Pancreas (tissue), 10 donors: Measurements from ENCODE around the gene SLC12A8. TPM values are rescaled to one million over a fixed set of nuclear protein-coding genes. Genes with fewer than 3 reads are reported as not detected.

Source experiments
- ATAC-seq, 4 donors: fragments of 200-7000 bp; cut with Tn5 transposase; one replicate each; pipeline versions ENCODE4 v1.8.0 to v1.9.1; 2020; ENCODE audit warnings: mild to moderate bottlenecking in 4 of 4, moderate library complexity in 4 of 4
- DNase-seq, 6 donors: peaks; one replicate each; pipeline ENCODE4 v3.0.0-alpha.2; 2020
- FAIRE-seq: peaks from 2 replicates; lab custom pipeline; 2012; peaks lifted over from hg19 to GRCh38; lab: Jason Lieb, UNC
- H3K27ac ChIP-seq, 4 donors: fragments of 200-600 bp; sonication (generic); 1 replicate in 3 of 4; 2 replicates in 1 of 4; pipeline versions ENCODE4 v1.5.0 to v1.8.0; 2020
- H3K27me3 ChIP-seq, 4 donors: fragments of 200-600 bp; one replicate each; pipeline ENCODE4 v1.8.0; 2021
- H3K36me3 ChIP-seq, 3 donors: fragments of 200-600 bp; sonication (generic) in 1 of 3; one replicate each; pipeline versions ENCODE4 v1.5.0 to v1.8.0; 2020 to 2021
- H3K4me1 ChIP-seq, 3 donors: fragments of 200-600 bp; one replicate each; pipeline ENCODE4 v1.8.0; 2021
- H3K4me3 ChIP-seq, 4 donors: fragments of 200-600 bp; sonication (generic) in 2 of 4; one replicate each; pipeline versions ENCODE4 v1.5.0 to v1.8.0; 2020 to 2021
- H3K9me3 ChIP-seq, 4 donors: fragments of 200-600 bp; one replicate each; pipeline ENCODE4 v1.8.0; 2021
- whole genome bisulfite sequencing, 2 donors: extraction: QIAGEN DNeasy Blood & Tissue Kit; methylation state at CpG; one replicate each; pipeline ENCODE4 v1.1.7; 2013; 5-methylcytosine and 5-hydroxymethylcytosine counted together
- intact Hi-C, 3 donors: fragments of 100-400 bp; cut with DNase I; formaldehyde crosslinking; loops; one replicate each; pipeline versions ENCODE4 v1.11.1 to v1.14.2; 2022
- polyA plus RNA-seq, 2 donors: library from polyadenylated mRNA; stranded (reverse); fragments of 200-250 nt; gene quantifications; one replicate each; pipeline ENCODE4 v1.2.3, GENCODE V29; 2013
- total RNA-seq, 6 donors: library from RNA; stranded (reverse); fragmentation: NEBNext Ultra II Directional in 4 of 6; extraction: Animal tissue kit (Norgen Biotek cat#: 25700) in 4 of 6; gene quantifications; one replicate each; pipeline versions ENCODE4 v1.2.1 to v1.2.4, GENCODE V29; 2021 to 2023
- TF ChIP-seq, protein P1 (sequence below), 4 donors: fragments of 200-600 bp; sonication (generic) in 3 of 4; IDR thresholded peaks; one replicate each; pipeline versions ENCODE4 v1.5.0 to v1.8.0; 2021; ENCODE audit warnings: antibody characterized with exemption in 4 of 4
- donor health status: healthy with polysubstance abuse.
- donor health status: DM: no; HTN: no; CAD: no; lungs with moderate emphysema.
- donor health status: DM: no; HTN: no; CAD: no.
- donor health status: control.
- donor health status: control.
- donor health status: Bipolar disorder and iron deficiency.
- donor health status: DM: yes; HTN: yes; CAD: no.
- donor health status: DM: no; HTN: no; CAD: no.
- donor health status: DM: no; HTN: no; CAD: no.
- donor health status: DM: yes; HTN: yes; CAD: no.

The SLC12A8 gene
- total and polyA plus RNA-seq, 8 donors: 6.6 to 16.2 (median 12.5) TPM

DNA sequence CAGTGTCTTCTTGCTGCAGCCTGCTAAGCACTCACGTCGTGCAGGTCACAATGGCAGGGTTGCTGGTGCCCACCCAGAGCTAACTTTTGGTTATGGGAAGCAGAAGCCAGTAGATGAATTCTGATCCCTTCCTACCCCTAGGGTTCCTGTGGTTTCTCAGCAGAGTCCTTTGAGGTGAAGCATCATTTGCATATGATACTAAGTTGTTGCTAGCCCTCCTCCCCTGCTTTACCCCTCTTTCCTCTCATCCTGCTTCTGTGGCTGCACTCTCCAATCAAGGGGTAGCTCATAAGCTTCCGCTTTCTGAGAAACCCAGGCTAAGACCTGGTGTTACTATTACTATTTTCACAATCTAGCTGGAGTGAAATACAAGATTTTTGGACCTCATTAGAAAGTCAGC is 134.7 kb downstream of the SLC12A8 start:
- no peak for ATAC-seq
- no peak for FAIRE-seq
- Histone ChIP-seq H3K36me3 (no peaks in the 10 kb centered on the region), H3K27ac (no peak overlapping the region), H3K4me3 (no peak overlapping the region), H3K4me1 (no peaks in the 10 kb centered on the region), H3K9me3 (no peaks in the 10 kb centered on the region), H3K27me3 (no peaks in the 10 kb centered on the region)
- 92 to 98% methylated on average over 3 of the region's 3 CpGs for WGBS, 2 donors
- intact Hi-C loops: no loop called here
- TF ChIP-seq, protein P1, sequence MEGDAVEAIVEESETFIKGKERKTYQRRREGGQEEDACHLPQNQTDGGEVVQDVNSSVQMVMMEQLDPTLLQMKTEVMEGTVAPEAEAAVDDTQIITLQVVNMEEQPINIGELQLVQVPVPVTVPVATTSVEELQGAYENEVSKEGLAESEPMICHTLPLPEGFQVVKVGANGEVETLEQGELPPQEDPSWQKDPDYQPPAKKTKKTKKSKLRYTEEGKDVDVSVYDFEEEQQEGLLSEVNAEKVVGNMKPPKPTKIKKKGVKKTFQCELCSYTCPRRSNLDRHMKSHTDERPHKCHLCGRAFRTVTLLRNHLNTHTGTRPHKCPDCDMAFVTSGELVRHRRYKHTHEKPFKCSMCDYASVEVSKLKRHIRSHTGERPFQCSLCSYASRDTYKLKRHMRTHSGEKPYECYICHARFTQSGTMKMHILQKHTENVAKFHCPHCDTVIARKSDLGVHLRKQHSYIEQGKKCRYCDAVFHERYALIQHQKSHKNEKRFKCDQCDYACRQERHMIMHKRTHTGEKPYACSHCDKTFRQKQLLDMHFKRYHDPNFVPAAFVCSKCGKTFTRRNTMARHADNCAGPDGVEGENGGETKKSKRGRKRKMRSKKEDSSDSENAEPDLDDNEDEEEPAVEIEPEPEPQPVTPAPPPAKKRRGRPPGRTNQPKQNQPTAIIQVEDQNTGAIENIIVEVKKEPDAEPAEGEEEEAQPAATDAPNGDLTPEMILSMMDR (IDR thresholded peaks at IDR 0.05): no peak
- no peak for DNase-seq

DNA sequence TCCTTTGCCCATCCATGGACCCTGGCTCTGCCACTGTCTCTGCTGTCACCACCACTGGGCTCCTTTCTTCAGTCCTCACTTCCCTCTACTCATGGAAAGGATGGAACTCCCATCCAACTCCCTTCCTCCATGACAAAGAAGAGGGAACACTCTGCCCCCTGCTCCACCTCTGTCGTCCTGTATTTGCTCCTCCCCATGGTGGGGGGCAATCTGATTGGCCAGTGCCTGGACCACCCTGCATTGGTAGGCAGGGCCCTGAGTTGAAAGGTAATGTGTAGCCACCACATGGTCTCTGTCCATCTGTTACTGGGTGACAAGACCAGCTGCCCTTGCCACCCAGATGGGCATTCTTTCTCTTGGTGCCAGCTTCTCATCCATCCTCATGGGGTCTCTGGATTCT is 136.1 kb downstream of the SLC12A8 start:
- no peaks in the 10 kb centered on the region for H3K36me3 ChIP-seq
- TF ChIP-seq, protein P1 (IDR thresholded peaks at IDR 0.05): no peak
- ATAC-seq (no peak), DNase-seq (no peak), FAIRE-seq (no peak)
- intact Hi-C loops: no loop called here
- H3K27ac ChIP-seq: no peak overlapping the region
- H3K4me1 ChIP-seq: no peaks in the 10 kb centered on the region
- no peaks in the 10 kb centered on the region for H3K9me3 ChIP-seq
- H3K27me3 ChIP-seq: no peaks in the 10 kb centered on the region
- H3K4me3 ChIP-seq: no peak overlapping the region
- whole genome bisulfite sequencing, 2 donors: 82 to 86% methylated on average over 1 of the region's 1 CpG

DNA sequence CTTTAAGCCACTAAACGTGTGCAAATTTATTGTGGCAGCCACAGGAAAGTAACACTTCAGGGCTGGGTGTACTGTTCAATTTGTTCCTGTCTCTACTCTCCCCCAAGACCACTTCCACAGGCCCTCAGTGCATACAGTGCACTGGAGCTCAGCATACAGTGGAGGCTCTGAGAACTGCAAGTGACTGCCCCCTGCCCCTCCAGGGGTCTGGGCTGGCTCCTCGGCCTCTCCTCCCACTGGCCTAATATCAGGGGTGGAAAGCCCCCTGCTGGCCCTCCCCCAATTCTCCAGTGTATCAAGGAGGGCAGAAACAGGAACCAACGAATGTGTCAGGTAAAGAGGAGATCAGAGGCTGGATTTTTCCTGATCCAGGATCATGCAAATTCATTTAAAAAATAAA is 136.8 kb downstream of the SLC12A8 start:
- FAIRE-seq: no peak
- 70 to 76% methylated on average over 3 of the region's 3 CpGs for WGBS, 2 donors
- Histone ChIP-seq H3K27me3 (no peaks in the 10 kb centered on the region), H3K27ac (no peak overlapping the region), H3K9me3 (no peaks in the 10 kb centered on the region), H3K36me3 (no peaks in the 10 kb centered on the region), H3K4me3 (no peak overlapping the region), H3K4me1 (no peaks in the 10 kb centered on the region)
- intact Hi-C loops: no loop called here
- TF ChIP-seq, protein P1 (IDR thresholded peaks at IDR 0.05): no peak
- ATAC-seq: no peak
- DNase-seq: no peak

DNA sequence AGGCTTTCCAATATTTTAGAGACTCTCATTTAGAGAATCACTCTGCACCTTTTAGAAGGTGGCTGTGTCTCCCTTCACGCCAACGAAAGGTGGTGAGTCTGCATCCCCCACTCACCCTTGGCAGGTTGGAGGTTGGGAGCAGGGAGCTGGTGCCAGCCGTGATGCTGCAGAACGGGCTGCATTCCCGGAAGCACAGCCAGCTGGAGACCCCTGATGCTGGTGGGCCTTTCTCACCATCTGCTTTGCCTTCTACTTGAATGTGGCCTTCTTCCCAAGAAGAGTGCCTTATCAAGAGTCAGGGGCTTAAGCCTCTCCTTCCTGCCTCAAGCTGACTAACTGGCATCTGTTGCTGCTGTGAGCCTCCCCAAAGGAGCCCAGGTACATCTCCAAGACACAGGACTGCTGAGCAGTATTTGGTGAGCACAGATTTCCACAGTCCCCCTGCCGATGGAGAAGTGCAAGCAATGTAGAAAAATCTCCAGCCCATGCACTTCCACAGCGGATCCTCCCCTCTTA is 139.1 kb downstream of the SLC12A8 start:
- no peak for ATAC-seq
- DNase-seq: no peak
- no peaks in the 10 kb centered on the region for H3K9me3 ChIP-seq
- H3K27ac ChIP-seq: no peak overlapping the region
- no peak for FAIRE-seq
- intact Hi-C loops: no loop called here
- no peaks in the 10 kb centered on the region for H3K4me1 ChIP-seq
- no peaks in the 10 kb centered on the region for H3K27me3 ChIP-seq
- no peak overlapping the region for H3K4me3 ChIP-seq
- H3K36me3 ChIP-seq: no peaks in the 10 kb centered on the region
- 92% methylated on average over 7 of the region's 7 CpGs for WGBS, 2 donors
- TF ChIP-seq, protein P1 (IDR thresholded peaks at IDR 0.05): no peak

DNA sequence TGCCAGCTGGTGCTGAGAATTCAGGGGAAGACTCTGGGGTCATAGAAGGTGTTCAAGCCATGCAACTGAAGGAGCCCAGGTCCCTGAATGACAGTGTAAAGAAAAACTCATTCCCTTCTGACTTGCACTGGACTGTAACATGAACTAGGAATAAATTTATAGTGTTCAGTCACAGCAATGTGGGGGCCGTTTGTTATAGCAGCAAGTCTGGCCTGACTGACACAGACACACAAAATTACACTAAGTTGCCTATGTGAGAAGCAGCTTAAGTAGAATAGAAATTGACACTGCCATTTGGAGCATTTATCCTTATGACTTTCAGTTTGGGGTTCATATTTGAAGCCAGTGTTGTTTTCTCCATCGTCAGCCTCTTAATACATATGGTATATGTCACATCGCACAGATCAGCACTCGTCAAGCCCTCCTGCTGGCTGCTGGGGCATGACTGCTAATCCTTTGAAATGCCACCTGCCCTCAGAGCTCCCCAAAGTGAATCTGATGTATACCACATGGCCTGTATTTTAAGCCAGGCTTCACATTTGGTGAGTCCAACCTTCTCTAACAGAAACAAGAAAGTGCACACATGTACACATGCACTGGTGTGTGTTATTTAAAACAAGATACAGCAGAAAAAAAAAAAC is 139.7 kb downstream of the SLC12A8 start:
- intact Hi-C loops: no loop called here
- FAIRE-seq (no peak), DNase-seq (no peak), ATAC-seq (no peak)
- no peaks in the 10 kb centered on the region for H3K9me3 ChIP-seq
- no peaks in the 10 kb centered on the region for H3K36me3 ChIP-seq
- H3K4me3 ChIP-seq: no peak overlapping the region
- no peaks in the 10 kb centered on the region for H3K4me1 ChIP-seq
- no peak overlapping the region for H3K27ac ChIP-seq
- TF ChIP-seq, protein P1 (IDR thresholded peaks at IDR 0.05): no peak
- 93 to 96% methylated on average over 4 of the region's 4 CpGs for WGBS, 2 donors
- H3K27me3 ChIP-seq: no peaks in the 10 kb centered on the region
